ENCODE measurements around the gene IRF9.

GRCh38 chr14:24138396-24139271 is 22.4 kb upstream of the IRF9 start:
- TF ChIP-seq SP1 (IDR thresholded peaks at IDR 0.05) (no peak), BHLHE40 (IDR thresholded peaks at IDR 0.05; ENCODE audit: borderline replicate concordance) (no peak), ARNT (IDR thresholded peaks at IDR 0.05) (no peak)
